Liver (tissue), 3 donors: Measurements from ENCODE around the gene MROH8.

Source experiments
- ATF3 ChIP-seq: IDR thresholded peaks from 2 replicates; pipeline ENCODE4 v1.6.1; 2016; ENCODE audit warnings: antibody characterized with exemption
- CTCF ChIP-seq: fragments of 150-350 bp; IDR thresholded peaks from 2 replicates; pipeline ENCODE4 v1.5.1; 2017; ENCODE audit warnings: improper control_type of control experiment, low read depth, low read length; ENCODE audit not compliant: missing input control
- EGR1 ChIP-seq, 2 donors: IDR thresholded peaks; 2 replicates each; pipeline ENCODE4 v1.6.1; 2016 to 2018; ENCODE audit warnings: antibody characterized with exemption in 2 of 2, low read depth in 2 of 2
- FOXA1 ChIP-seq: IDR thresholded peaks from 2 replicates; pipeline ENCODE4 v1.6.1; 2016; ENCODE audit warnings: antibody characterized with exemption
- GABPA ChIP-seq, 2 donors: IDR thresholded peaks in 1 of 2; conservative IDR thresholded peaks in 1 of 2; 2 replicates each; pipeline ENCODE4 v1.6.1; 2016; ENCODE audit warnings: antibody characterized with exemption in 2 of 2, mild to moderate bottlenecking in 1 of 2, moderate library complexity in 1 of 2
- HNF4A ChIP-seq, 2 donors: conservative IDR thresholded peaks; 2 replicates each; pipeline ENCODE4 v1.6.1; 2016; ENCODE audit warnings: antibody characterized with exemption in 2 of 2, mild to moderate bottlenecking in 2 of 2
- HNF4G ChIP-seq: IDR thresholded peaks from 2 replicates; pipeline ENCODE4 v1.6.1; 2016; ENCODE audit warnings: antibody characterized with exemption
- JUND ChIP-seq, 2 donors: IDR thresholded peaks; 2 replicates each; pipeline ENCODE4 v1.6.1; 2016; ENCODE audit warnings: antibody characterized with exemption in 2 of 2
- RAD21 ChIP-seq, 2 donors: IDR thresholded peaks; 2 replicates each; pipeline ENCODE4 v1.6.1; 2016; ENCODE audit warnings: antibody characterized with exemption in 2 of 2, mild to moderate bottlenecking in 2 of 2
- REST ChIP-seq: IDR thresholded peaks from 2 replicates; pipeline ENCODE4 v1.6.1; 2016; ENCODE audit warnings: antibody characterized with exemption, mild to moderate bottlenecking
- donor health status: healthy.
- donor health status: healthy.

GRCh38 chr20:37066168-37066567, 113.2 kb downstream of the MROH8 start:
- no peak for TF ChIP-seq HNF4G
- TF ChIP-seq CTCF = no peak
- no peak for TF ChIP-seq REST
- TF ChIP-seq RAD21 (IDR thresholded peaks at IDR 0.05) = no peak
- TF ChIP-seq ATF3 = no peak
- no peak for TF ChIP-seq JUND (IDR thresholded peaks at IDR 0.05)
- no peak for TF ChIP-seq EGR1 (IDR thresholded peaks at IDR 0.05; ENCODE audit: low read depth in 2 of 2)
- no peak for TF ChIP-seq HNF4A (conservative IDR thresholded peaks at IDR 0.05)
- no peak for TF ChIP-seq GABPA (IDR thresholded peaks at IDR 0.05 in 1 of 2, conservative IDR thresholded peaks at IDR 0.05 in 1 of 2)
- no peak for TF ChIP-seq FOXA1
